Fibroblast of gingiva (primary cell): ENCODE measurements around the gene OCRL.
A peak's percentile ranks its signal among the peaks of the same experiment; 100 is the strongest.

Experiments
- DNase-seq: peaks from one replicate; pipeline ENCODE4 v3.0.0-alpha.2; 2011; ENCODE audit warnings: low read depth

Gene OCRL

DNA sequence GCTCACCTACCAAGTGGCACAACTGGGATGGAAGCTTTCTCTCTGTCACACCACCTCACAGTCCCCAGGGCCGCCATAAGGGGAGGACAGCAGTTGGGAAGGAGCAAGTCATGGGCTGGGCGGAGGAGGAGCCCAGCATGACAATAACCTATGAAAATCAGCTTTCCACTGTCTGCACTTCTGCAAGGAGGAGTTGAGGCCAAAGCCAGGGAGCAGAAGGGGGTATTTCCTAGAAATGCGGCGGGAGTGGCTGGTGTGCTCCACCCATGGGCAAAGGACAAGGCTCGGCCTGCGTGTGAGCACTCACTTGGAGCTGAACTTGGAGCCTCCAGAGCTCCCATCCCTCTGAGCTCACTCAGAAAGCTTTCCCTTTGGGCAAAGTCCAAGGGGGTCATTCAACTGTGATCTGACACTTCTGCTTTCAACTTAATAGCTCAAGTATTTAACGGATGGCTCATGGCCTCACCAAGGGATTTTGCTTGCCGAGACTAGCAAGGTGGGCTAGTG lies 96.2 kb downstream of the OCRL start:
- DNase-seq: no peak

DNA sequence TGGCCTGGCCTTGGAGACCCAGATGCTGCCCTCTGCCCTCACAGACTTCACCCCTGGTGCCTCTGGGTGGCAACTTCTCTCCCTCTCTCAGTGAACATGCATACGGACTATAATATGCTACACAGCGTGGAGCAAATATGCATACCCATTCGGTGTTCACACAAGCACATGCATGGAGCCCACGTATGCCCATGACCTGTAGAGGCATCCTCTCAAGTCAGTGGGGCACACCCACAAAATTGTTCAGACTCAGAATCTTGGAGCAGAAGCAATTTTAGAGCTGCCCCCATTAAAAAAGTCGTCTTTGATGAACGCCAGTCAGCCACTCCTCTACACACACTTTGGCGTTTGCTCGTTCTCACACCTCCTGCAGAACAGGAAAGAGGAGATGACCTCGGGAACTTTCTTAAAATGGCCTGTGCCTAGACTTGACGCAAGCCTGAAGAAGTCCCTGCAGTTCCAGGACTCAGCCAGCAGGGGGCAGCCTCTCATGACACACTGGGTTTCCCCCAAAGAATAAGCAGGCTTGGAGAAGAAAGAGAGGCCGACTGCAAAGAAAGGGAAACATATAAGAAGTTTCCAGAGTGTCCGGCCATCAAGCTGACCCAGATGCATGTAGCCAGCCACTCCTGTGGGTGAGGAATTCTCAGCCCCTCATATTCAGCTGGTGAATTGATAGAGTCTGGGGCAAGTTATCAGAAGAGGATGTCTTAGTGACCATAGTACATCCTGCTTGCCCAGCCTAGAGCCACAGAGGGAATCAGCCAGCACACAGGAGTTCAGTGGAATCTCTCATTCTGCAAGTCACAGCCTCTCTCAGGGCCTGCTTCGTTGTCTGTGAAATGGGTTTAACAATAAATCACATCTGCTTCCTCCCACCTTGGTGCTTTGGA lies 97.4 kb downstream of the OCRL start:
- peak; percentile 46 for DNase-seq

DNA sequence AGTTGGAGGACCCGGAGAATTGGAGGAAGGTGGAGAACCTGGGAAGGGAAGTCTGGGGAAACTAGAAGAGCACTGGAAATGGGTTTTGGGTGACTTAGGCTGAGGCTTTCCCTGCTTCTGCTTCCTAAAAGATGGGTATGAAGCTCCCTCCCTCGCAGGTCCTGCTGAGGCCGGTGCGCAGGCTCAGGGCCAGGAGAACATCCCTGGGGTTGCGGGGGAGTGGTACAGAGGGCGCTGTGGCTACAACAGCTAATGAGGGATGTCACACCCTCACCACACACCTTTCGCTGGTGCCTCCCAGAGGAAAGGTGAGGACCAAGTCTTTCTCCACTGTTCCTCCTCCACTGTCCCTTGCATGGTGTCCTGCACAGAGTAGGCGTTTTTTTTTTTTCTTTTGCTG lies 98.9 kb downstream of the OCRL start:
- no peak for DNase-seq

DNA sequence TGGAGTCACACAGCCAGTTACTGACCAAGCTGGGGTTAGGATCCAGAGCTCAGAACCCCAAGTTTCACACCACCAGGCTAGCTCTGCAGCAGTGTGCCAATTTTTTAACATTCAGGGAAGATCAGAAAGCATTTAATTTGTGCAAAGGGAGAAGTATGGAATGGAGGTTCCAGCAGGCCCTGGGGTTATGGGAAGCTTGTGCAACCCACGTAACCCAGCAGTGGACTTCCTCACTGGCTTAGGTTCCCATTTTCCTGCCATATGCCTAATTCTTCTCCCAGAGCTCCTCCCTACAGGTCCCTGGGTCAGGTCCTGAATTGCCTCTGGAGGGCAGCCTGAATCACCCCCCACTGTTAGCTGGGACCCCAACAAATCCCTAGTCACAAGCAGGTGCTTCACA lies 100.7 kb downstream of the OCRL start:
- DNase-seq: no peak

DNA sequence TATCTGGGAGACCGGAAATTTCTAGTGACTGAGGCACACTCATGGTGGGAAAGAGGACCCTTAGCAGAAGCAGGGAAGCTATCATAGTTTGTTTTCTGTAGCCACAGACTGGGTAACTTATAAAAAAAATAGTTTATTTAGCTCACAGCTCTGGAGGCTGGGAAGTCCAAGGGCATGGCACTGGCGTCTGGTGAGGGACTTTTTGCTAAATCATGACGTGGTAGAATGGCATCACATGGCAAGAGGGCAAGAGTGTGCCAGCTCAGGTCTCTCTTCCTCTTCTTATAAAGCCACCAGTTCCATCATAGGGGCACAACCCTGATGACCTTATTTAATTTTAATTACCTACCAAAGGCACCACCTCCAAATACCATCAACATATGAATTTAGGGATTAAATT lies 101.4 kb downstream of the OCRL start:
- DNase-seq: no peak

DNA sequence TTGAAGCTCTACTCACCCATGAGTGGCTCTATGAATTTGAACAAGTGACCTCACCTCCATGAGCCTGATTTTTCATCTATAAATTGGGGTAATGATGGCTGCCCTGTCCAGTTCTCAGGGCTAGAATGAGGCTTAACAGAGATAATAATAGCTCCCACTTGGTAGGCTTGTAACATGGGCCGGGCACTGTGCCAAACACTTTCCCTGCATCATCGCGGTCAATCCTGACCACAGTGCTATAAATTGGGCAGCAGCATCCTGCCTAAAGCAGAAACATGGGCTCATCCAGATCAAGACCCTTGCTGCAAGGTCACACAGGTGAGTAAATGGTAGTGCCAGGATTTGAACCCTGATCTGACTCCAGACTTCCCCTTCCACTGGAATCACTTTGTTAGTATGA lies 101.9 kb downstream of the OCRL start:
- DNase-seq: no peak
